Epithelial cell of esophagus (primary cell): ENCODE results near the gene FBN3.
"Not testable (repeated sequence)": the region's sequence is repeated elsewhere in the genome, so short reads cannot be mapped to it uniquely, and the experiment has no call there.

ENCODE experiments used
- DNase-seq: peaks from one replicate; pipeline ENCODE4 v3.0.0; 2010; ENCODE audit warnings: low read depth
- H3K4me3 ChIP-seq: 2 replicates; pipeline ENCODE4 v1.5.1; 2011; ENCODE audit warnings: mild to moderate bottlenecking, low read length, control low read depth
- CTCF ChIP-seq: IDR thresholded peaks from 2 replicates; pipeline ENCODE4 v1.5.1; 2011; ENCODE audit warnings: low read depth, mild to moderate bottlenecking, low read length, control low read depth, inconsistent platforms; ENCODE audit not compliant: insufficient read depth; ENCODE audit errors: missing control alignments

FBN3 gene

DNA sequence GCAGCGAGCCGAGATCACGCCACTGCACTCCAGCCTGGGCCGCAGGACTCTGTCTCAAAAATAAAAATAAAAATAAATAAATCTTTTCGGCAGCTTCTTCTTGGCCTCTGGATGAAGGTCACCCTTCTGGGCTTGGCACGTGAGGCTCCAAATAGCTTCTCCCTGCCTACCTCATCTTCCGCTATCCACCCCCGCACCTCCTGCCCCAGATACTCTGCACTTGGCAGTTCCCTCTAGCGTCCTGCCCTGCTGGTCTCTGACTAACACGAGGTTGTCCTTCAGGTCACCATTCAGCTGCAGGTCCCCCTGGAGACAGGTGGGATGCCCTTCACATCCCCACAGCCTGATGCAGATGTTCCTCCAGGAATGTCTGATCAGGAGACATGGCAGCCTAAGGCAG lies 105.4 kb downstream of the FBN3 start:
- DNase-seq = no peak
- no peak for TF ChIP-seq CTCF
- no peak overlapping the region for H3K4me3 ChIP-seq

DNA sequence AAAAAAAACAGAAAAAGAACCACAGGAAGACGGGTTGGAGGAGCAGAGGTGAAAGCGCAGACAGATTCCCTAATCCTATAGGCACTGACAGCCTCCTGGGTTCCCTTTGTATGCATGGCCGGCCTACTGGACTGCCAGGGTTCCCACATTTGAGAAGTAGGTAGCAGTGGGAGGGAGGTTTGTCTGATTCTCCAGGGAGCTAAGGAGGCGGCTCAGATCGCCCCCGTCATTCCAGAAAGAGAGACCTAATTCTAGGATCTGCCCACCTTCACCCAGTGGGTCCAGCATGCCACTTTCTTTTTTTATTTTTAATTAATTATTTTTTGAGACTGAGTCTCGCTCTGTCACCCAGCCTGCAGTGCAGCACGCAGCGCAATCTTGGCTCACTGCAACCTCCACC lies 106.5 kb downstream of the FBN3 start:
- DNase-seq = no peak
- no peak overlapping the region for H3K4me3 ChIP-seq
- TF ChIP-seq CTCF = no peak

DNA sequence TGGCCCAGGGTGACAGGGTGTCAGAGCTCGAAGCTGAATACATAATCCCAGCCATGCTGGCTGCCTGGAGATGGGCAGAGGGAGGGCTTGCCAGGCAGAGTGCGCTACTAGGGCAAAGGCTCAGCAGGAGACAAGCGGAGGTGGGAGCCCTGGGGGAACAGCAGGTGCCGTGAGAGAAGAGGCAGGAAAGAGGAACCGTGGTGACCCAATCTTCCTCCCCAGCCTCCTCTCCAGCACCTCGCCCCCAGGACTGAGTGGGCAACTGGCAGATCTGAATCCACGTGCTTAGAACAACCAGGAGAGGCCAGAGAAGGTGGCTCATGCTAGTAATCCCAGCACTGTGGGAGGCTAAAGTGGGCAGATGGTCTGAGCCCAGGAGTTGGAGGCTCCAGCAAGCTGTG lies 107.9 kb downstream of the FBN3 start:
- H3K4me3 ChIP-seq = no peak overlapping the region
- no peak for DNase-seq
- TF ChIP-seq CTCF = no peak

DNA sequence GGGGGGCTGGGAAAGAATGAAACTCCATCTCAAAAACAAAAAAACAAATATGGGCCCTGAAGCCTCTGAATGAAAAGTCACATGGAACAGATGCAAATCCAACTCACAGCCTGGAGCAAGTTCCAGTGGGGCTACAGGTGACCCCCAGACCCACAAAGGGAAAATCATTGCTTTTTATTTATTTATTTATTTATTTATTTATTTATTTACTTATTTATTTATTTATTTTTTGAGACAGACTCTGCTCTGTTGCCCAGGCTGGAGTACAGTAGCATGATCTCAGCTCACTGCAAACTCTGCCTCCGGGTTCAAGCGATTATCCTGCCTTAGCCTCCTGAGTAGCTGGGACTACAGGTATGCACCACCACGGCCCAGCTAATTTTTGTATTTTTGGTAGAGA lies 110.2 kb downstream of the FBN3 start:
- TF ChIP-seq CTCF = no peak
- DNase-seq = no peak
- H3K4me3 ChIP-seq = no peak overlapping the region

GRCh38 chr19:8038815-8039214 lies 110.6 kb downstream of the FBN3 start:
- DNase-seq = no peak
- H3K4me3 ChIP-seq = no peak overlapping the region
- TF ChIP-seq CTCF = no peak

- no peak for TF ChIP-seq CTCF
- H3K4me3 ChIP-seq = no peak overlapping the region
- DNase-seq = no peak
Measured at GRCh38 chr19:8036434-8037099, 112.8 kb downstream of the FBN3 start.

DNA sequence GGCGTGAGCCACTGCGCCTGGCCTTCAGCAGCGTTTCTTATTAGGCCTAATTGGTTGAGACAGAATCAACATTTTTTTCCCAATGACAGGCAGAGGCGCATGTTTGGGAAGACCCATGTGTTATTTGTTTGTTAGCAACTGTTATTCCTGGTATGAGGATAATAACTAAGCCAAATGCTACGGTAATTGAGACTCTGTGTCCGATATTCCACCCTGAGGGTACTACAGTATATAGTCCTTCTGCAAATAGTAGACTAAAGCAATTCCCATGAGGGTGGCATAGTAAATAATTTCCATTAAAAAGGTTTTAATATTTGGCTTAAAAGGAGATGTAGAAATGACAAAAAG lies 115.2 kb downstream of the FBN3 start:
- DNase-seq = no peak
- no peak overlapping the region for H3K4me3 ChIP-seq
- no peak for TF ChIP-seq CTCF

DNA sequence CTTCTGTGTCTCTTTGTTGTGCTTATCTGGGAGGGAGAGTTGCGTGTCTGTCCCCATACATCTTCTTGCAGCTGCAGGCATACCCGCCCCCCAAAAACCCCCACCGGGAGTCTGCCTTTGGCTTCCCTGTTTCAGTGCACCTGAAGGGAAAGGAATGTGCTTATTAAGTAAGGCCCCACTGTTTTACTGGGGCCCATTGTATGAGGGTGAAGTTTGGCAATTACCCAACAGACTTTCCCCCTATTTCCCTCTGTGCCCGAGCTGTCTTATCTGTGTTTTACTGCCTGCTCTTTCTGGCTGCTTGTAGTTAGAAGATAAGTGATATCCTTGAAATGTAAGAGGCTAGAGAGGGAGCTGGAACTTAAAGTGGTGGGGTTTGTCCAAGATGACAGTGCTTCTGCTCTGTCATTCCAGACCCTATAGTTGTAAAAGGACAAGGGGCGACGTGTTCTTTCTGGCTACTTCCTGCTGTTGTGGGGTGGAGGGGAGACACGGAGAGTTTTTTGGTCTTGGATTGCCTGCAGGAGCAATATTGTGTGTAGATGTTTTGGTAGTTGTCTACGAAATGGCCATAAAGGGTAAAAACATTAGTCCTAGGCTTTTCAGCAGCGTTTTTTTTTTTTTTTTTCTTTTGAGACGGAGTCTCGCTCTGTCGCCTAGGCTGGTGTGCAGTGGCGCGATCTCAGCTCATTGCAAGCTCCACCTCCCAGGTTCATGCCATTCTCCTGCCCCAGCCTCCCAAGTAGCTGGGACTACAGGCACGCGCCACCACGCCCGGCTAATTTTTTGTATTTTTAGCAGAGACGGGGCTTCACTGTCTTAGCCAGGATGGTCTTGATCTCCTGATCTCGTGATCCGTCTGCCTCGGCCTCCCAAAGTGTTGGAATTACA lies 115.9 kb downstream of the FBN3 start:
- not testable (repeated sequence) for DNase-seq, H3K4me3 ChIP-seq
